Measurements from ENCODE around the gene PIK3CD. TPM values are rescaled to one million over a fixed set of nuclear protein-coding genes. Genes with fewer than 3 reads are reported as not detected.

PIK3CD gene
- total and polyA plus RNA-seq, 2 of the 8 experiments (the other 6 are each of a cell fraction or from before 2014, with no cell fraction given) = 20.6 to 24.1 TPM

DNA sequence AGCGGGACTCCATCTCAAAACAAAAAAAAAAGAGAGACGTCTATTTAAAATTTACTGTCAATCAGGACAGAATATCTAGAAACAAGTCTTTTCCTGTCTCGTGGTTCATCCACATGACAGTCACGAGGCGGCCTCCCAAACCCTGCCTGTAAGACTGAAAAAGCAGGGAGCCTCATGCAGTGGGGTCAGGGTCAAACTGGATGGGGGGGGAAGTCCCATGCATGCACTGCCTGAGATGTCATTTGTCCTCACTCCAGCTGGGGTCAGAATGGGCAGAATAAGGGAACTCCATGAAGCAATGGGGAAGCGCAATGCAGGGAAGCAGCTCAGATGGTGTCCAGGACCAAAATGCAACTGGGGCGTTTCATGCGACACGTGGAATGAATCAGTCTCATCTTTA is 85.5 kb downstream of the PIK3CD start (continued):
- TF ChIP-seq CHD7 (IDR thresholded peaks at IDR 0.05; ENCODE audit: insufficient replicate concordance, low read length) (no peak), SUZ12 (IDR thresholded peaks at IDR 0.05; ENCODE audit: low read length) (no peak), RXRA (IDR thresholded peaks at IDR 0.05; ENCODE audit: insufficient read depth, low read depth, low read length) (no peak), SIX5 (IDR thresholded peaks at IDR 0.05; ENCODE audit: low read depth, low read length) (no peak), JUND (IDR thresholded peaks at IDR 0.05; ENCODE audit: low read length) (no peak), EZH2 (IDR thresholded peaks at IDR 0.05; ENCODE audit: low read depth, low read length, severe bottlenecking) (no peak)
- TF ChIP-seq, protein P1, sequence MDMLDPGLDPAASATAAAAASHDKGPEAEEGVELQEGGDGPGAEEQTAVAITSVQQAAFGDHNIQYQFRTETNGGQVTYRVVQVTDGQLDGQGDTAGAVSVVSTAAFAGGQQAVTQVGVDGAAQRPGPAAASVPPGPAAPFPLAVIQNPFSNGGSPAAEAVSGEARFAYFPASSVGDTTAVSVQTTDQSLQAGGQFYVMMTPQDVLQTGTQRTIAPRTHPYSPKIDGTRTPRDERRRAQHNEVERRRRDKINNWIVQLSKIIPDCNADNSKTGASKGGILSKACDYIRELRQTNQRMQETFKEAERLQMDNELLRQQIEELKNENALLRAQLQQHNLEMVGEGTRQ (IDR thresholded peaks at IDR 0.05; ENCODE audit: low read length) = no peak

All from H1 (cell line).